HG03060 (cell line): ENCODE results near the gene RSU1.

Source experiments
- ATAC-seq: cut with Tn5 transposase; IDR thresholded peaks from one replicate; pipeline ENCODE4 v1.9.1; 2021; ENCODE audit warnings: low read depth, moderate number of reproducible peaks; ENCODE audit not compliant: unreplicated experiment

Gene RSU1

DNA sequence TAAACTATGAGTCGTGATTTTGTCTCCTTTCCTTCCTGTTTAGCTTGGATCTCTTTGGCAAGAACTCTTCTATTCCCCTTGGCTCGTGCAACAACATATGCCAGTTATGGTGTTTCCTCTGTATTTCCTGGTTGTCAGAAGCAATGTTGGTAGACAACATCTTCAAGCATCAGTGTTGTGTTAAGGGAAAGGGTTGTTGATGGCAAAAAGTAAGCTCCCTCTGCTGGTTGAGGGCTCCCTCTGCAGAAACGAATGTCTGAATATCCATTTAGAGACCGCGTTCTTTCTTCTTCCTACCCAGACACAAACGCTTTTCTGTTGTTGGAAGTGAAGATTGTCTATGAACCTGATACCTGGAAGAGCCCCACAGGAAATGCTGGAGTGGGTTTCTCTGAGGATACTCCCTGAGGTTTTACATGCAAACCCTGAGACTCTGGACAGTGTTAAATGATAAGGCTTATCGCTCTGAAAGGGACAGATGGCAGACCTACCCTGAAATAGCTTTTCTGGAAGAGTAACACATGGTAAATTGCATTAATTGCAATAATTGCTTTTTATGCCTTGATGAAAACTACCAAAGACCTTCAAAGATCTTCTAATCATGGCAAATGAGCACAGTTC is 272.0 kb downstream of the RSU1 start:
- ATAC-seq = no peak

DNA sequence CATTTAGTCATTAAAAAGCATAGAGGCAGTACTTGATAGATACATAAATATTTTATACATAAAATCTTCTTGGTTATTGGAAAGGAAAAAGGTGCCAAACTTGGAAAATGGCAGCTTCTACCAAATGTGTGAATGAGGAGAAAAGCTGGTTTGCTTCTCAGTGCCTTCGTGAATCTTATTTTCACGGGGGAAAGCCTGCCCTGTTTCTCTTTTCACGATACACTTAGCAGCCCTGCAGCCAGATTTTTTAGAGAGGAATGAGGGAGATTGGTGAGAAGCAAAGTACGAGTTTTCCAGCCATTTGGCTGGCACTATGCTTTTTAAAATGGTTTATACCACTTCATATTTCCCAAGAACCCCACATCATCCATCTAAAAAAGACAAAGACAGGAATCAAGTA is 272.6 kb downstream of the RSU1 start:
- ATAC-seq = no peak

DNA sequence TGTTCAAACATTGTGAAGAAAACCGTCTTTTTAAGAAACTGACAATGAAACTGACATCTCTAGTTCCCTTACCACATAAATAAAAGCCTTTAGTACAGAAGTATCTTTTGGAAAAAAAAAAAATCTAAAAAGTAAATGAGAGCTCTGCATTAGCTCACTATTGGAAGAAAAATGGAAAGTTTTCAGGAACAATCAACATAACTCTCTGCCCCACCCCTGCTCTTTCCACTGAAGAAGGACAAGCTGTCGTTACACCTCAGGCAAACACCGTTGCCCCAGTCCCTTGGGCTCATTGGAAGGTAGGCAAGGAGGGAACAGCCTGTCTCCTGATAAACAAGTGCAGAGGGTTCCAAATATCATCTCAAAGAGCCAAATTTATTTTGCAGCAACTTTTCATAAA is 273.1 kb downstream of the RSU1 start:
- no peak for ATAC-seq
